PFSK-1 (cell line): ENCODE data around the gene CLDND1.

Source experiments
- FOXP2 ChIP-seq: optimal IDR thresholded peaks from 2 replicates; pipeline ENCODE3; 2011; ENCODE audit warnings: borderline replicate concordance, control low read depth, inconsistent platforms; ENCODE audit not compliant: insufficient read depth; ENCODE audit errors: extremely low read length, extremely low read depth
- POLR2AphosphoS5 ChIP-seq: IDR thresholded peaks from 2 replicates; pipeline ENCODE4 v1.6.1; 2012; ENCODE audit warnings: low read depth, mild to moderate bottlenecking, control low read depth, low read length, moderate library complexity
- REST ChIP-seq, 2 experiments: IDR thresholded peaks; 2 replicates each; pipeline versions ENCODE4 v1.6.1 to v1.8.0; 2011 to 2012; ENCODE audit warnings: low read depth in 2 of 2, low read length in 2 of 2, control low read depth in 1 of 2, inconsistent platforms in 1 of 2, mild to moderate bottlenecking in 1 of 2, moderate library complexity in 1 of 2; ENCODE audit not compliant: insufficient read depth in 1 of 2
- TAF1 ChIP-seq: IDR thresholded peaks from 2 replicates; pipeline ENCODE4 v1.6.1; 2012; ENCODE audit warnings: low read length, control low read depth, borderline replicate concordance; ENCODE audit not compliant: insufficient read depth

- TF ChIP-seq REST (IDR thresholded peaks at IDR 0.05; ENCODE audit: insufficient read depth in 1 of 2, low read depth in 2 of 2, low read length in 2 of 2) (no peak), TAF1 (no peak), POLR2AphosphoS5 (no peak), FOXP2 (no peak)
Measured at GRCh38 chr3:98561727-98562521, 39.2 kb upstream of the CLDND1 start.
